Stimulated activated CD8-positive, alpha-beta memory T cell treated with anti-CD3 and anti-CD28 coated beads, Interleukin-7, amount 100 ng/mL, for 24 hours (primary cell): ENCODE data around the gene PDPN.

Experiments
- DNase-seq: peaks from one replicate; pipeline ENCODE4 v3.0.0-alpha.2; 2020; ENCODE audit warnings: low read depth

Gene PDPN

DNA sequence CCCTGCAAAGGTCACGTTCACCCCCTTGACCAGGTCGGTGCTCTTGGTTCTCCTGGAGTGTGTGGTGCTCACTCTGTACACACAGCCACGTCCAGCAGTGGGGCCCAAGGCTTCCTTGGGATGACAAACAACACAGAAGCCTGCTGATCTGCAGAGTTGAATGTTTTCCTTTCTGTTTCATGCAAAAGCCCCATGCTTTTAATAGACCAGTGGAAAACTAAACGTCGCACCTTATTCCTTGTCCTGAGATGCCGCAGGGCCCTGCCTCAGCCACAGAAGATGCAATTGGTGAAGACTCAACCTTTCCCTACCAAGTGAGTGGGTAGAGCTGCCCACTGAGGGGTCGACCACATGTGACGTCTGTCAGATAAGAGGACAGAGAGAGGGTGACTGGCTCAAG is 5.8 kb upstream of the PDPN start:
- no peak for DNase-seq

DNA sequence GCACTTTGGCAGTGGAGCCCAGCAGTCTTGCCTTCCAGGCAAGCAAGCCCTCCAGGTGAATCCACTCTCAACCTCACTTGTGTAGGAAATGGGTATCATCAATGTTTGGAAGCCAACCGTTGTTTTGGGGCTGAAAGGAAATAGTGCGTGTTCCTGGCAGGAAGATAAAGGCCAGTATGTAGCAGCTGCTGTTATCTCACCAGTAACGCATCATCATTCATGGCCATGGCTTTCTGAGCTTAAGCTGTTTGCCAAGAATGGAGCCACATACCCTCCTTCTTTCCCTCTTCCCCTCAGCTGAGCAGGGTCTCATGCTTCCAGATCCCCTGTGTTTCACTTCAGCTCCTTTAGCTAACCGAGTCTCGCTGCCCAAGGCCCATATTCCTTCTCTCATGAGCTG is 2.2 kb upstream of the PDPN start:
- DNase-seq: no peak

DNA sequence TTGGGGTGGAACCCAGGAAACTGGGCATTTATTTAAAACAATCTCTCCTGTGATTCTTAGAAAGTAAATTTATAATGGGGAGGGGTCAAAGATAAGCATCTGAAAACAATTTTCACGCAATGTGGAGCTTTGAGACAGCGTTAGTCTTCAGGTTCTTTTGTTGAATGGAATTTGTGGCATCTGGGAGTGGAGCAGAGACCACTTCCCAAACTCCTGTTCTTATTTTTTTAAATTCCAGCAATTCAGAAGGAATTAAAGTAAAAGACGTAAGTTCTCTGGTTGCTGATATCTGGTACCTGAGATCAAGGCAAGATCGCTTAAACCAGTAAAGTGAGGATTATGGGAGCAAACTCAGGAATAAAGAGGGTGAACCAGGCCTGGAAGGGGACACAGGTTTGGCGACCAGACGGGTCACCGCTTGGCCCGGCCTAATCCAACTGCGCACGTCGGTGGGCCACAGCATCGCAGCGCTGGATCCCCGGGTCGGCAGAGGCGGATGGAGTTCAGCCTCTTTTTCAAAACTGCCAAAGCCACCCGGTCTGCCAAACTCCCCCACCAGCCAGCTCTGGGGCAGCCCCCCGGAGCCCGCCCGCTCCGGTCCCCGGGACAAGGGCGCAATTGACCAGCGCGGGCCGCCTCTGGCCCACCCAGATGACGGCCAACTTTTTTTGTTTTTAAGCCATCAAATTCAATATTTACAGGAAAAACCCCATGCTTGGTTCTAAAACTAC is 754 bp upstream of the PDPN start:
- no peak for DNase-seq

DNA sequence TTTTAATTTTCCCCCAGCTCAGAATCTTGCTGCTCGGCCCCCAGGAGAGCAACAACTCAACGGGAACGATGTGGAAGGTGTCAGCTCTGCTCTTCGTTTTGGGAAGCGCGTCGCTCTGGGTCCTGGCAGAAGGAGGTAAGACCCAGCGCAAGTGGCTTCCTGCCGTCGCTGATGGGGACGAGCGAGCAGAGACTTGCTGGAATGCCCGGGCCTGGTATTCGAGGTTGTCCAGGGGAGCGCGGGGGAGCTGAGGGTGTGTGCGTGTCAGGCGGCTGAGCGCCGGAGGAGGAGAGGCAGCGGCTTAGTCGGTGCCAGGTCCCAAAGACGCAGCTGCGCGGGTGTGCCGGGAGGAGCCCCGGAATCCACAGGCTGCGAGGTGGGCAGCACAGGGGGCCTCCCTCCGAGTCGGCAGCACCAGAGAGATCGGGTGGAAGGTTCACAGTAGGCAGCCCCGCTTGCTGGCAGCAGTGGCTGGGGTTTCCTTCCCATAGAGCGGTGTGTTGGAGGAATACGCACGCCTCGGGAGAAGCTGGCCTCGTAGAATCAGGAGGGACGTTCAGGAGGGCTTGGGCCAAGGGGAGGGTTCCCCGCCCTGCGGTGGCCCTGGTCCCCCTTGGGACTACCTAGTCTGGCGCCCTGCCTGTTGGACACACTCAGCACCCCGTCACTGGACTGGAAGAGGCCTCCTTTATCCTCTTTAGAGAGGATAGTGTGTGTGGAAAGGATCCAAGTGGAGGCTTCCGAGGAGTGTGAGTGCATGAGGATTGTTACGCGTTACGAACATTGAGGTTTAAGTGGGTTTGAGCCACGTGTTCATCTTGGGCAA is 547 bp downstream of the PDPN start:
- DNase-seq: no peak

DNA sequence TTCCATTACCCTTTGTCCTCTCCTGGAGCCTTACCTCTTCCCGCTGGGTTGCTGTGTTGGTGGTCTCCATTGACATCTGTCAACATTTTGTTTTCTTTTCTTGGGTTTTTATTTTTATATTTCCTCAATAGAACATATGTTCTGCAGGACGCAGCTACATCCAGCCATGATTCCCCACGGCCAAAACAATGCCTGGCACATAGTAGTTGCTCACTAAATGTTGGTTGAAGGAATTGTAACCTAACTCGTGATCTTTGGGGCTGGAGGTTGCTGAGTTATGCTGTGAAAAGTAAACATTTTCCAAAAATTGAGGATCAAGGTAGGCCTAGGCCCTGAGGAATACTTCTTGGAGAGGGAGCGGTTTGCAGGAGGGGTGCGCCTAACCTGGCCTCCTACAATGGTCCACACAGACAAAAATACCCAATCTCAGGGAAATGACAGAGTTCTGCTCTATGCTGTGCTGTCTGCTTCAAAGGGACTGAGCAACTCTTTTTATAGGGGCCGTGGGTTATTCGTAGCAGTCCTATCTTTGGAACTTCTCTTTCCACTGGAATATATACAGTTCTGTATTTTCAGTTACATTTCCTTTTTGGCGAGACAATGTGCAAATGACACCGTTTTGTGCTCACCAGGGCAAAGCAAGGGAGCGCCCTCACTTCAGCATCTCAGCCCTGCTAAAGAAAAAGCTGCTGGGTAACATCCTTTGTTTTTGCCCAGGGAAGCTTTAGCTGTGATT is 1.4 kb downstream of the PDPN start:
- DNase-seq: no peak

DNA sequence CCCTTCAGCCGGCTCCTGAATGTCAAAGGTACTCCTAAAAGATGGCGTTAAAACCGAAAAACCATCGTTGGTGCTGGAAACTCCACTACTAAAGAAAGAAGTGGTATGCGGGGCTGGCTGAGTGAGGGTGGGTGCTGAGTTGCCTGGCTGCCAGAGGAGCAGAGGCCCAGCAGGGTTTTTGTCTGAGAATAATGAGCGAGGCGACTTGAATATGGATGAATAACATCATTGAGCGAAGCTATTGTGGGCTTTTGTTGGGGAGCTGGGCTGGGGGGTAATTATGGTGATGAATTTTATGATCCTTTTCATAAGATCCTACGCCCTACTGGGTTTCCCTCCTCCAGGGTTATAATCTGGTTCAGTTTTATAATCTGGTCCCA is 2.0 kb downstream of the PDPN start:
- DNase-seq: no peak

DNA sequence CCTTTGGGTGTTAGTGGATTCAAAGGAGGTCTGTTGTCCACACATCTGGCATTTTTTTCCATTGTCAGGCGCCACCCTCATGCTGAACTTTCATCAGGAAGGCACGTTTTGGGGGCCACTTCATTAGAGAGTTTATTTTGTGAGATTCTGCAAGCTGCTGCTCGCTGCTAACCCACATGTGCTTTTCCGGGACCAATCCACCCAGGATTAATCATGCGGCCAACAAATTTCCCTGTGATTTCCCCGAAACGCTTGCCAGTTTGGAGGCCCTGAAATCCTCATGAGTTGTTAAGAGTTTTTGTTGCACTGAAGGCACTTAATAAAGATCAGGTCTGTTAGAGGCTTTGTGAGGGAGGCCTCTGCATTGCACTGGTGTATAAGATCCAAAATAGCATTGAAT is 2.4 kb downstream of the PDPN start:
- DNase-seq: no peak

DNA sequence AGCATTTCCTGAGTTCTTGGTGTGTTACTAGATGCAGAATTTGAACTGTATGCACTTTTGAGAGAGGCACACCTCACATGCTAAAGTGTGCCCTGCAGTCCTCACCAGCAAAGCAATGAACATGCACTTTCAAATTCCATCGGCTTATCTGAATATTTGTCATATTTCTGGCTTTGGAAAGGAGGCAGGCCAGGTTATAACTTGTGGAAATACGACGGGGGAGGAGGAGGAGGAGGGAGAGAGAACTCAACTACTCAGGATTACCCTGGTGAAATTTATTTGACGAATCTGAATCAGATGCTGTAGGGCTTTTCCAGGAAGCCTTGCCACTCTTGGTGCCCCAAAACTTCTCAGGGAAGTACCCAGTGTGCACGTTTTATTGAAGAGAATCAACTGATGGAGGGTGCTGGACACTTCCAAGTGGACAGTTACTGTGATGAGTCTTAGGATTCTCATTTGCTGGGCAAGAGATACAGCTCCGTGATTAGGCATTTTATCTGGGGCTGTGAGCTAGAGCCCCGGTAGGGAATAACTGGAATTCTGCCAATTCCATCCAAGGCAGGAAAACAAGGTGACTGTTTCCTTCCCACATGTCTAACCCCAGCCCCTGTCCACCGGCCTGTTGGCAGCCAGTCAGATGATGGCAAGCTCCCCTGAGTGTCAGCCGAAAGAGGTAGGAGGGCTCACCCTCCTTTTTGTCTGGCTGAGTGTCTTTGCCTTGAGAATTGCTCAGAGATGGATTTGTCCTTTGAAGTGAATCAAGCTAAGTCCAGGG is 3.8 kb downstream of the PDPN start:
- DNase-seq: no peak

DNA sequence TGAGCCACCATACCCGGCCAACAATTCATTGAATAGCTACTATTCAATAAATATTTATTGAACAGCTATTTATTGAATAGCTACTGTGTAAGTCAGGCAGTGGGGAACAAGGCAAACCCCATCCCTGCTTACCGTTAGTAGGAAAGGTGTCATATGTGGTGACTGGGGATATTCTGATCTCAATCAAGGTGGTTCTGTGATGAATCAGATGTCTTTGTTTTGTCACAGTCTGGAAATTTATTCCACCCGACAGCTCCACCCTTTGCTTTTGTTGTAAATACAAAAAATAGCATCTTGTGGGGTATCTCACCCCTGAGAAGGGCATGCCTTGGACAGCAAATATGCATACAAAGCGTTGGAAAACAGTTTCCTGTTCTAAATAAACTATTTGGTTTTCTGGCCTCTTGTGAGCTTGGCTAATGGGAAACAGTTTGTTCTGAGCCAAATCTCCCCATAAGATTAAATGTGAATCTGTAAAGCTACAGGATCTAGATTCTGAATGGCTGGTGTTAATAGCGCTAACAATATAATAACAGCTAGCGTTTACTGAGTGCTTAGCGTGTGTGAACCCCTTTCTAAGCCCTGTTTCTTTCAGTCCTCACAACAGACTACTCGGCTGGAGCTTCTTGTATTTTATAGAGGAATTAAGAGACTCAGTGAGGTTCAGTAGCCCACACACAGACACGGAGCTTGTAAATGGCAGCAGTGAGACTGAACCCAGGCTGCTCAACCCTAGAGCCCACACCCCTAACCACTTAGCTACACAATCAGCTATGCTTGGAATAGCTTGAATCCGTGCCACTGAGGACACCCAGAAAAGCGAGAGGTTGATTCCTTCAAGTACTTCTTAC is 5.5 kb downstream of the PDPN start:
- DNase-seq: no peak

DNA sequence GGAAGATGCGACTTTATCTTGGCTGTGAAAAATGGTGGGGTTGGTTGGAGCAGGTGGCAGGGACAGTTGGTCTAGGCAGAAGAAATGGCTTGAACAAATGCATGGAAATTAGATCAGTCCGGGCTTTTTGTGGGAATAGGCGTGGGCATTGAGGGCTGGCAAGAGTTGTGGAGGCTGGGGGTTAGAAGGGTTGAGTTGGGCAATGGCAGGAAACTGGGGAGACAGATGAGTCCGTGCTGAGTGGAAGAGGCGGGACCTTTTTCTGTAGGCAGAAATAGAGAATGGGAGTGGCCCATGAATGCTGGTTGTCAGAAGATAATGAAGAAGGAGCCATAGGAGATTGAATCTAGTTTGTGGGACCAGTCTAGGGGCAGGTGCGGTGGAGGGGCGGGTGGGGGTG is 6.9 kb downstream of the PDPN start:
- DNase-seq: no peak

DNA sequence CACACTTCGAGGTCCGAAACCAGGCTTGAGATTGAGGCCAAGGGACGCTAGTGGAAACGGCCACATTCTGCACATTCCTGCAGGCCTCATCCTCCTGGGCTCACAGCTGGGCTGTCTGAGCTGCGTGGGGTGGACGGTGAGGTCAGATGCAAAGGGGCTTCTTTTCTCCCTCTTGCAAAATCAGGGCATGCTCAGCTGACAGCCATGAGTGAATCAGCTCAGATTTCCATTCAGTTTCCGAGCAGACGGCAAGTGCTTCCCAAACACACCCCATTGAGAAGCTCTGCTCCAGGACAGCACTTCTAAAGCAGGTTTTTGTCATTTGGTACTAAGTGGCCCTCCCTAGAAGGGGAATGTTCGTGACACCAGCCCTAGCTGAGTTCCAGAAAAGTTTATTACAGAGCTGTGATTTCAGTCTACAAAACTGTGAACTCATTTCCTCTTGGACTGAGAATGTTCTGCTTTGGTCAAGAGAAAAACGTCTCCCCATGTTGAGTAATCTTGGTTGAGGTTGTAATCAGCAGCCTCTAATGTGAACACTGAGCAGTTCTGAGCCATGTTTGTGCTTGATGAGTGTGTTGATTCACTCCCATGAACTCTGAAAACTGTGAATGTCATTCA is 10.0 kb downstream of the PDPN start:
- DNase-seq: no peak

DNA sequence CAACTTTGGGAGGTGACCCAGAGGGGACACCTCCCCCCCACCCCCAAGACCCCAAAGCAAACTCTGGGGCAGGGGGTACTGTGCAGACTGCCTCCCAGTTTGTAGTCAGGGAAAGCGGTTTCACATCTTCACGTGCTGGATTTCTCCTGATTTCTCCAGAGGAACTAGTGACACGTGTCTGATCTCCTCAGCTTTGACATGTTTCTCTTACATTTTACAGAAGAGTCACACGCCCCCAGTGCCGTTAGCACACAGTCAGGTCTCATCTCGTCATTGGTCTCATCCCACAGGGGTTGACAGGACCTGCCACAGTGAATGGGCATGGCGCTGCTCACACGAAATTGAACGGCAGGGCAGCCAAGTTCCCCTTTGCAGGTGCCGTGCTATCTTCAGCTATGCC is 11.8 kb downstream of the PDPN start:
- DNase-seq: no peak

DNA sequence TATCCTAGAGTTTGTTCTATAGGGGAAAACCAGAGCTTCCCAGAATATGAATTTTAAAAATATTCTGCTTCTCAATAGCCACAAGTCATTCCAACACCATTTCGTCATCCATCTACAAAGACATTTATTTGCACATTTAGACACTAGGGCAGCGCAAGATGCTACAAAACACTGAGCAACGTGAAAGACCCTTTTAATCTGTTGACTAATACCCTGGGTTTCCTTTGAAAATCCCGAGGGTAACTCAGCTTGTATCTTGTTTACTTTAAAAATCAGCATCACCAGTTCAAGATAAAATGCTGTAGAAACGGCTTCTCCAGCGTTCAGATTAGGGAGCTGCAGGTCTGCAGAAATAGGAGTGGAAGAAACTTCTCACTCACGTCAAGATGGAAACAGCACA is 13.5 kb downstream of the PDPN start:
- no peak for DNase-seq

DNA sequence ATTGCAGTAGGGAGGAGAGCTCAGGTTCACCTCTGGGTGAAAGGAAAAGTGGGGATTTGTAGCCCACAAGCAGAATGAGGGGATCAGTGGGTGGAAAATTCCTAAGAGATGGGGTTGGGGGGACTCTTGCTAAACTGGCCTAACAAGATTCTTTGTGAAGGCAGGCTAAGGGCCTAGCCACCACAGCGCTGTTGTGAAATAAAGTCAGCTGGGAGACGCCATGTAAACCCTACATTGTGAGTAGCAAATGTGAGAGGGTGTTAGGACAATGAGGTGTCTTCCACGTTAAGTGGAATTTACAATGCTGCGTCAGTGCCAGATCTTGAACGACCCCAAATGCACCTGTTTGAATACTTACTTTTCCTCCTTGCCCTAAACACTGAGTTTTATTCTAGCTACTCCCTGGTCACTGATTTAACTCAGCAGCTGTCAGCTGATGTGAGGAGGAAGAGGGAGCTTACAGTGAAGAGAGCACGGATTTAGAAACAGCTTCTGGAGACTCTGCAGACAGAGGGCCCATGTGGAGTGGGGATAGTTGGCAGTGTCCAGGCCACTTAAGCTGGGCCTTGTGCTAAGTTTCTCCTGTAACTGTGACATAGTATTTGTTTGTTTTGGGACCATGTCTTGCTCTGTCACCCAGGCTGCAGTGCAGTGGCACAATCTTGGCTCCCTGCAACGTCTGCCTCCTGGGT is 17.3 kb downstream of the PDPN start:
- no peak for DNase-seq

DNA sequence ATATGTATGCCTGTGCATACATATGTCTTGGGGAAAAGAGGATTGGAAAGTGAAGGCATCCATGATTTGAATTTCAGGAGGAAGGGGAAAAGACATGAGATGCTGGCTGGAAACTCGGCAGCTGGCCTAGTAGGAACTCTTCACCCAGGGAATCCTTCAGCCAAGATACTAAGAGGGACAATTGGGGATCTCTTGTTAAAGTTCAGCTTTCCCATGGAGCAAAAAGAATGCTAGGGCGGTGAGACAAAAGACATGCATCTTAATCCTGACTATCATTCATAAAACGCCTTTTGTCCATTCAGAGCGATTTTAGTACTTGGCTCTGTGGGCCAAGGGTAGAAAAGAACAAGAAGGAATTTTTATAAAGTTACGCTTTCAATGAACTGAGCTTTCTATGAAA is 20.5 kb downstream of the PDPN start:
- no peak for DNase-seq

DNA sequence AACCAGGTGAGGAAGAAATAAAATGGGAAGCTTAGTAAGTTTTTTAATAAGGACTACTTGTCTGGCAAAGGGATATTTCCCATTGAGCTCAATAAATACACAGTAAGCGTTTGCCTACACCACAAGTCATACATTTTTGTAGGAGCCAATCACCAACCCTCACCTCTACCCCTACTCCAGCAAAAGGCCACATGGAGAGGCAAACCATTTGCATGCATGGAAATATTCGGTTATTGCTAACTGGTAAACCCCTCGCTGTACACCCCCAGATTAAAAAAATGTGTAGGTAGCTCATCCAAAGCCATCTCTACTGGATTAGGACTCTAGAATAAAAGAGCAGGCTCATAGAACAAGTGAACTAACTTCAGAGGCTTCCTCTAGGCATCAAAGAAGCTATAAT is 21.1 kb downstream of the PDPN start:
- no peak for DNase-seq

DNA sequence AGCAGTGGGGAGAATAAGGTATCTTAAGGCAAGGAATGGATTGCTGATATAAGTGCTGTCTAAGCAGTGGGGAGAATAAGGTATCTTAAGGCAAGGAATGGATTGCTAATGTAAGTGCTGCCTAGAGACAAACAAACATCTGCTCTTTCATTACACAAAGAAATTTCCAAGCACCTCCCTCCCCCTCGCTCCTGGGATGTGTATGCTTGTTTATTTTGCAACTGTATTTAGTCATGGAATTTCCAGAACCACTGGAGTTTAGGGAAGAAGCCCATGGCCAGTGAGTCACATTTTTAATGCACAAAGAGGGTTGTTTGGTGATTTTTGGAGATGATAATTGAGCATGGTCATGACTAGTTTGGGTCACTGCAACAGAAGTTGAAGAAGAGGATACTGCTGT is 21.5 kb downstream of the PDPN start:
- no peak for DNase-seq

DNA sequence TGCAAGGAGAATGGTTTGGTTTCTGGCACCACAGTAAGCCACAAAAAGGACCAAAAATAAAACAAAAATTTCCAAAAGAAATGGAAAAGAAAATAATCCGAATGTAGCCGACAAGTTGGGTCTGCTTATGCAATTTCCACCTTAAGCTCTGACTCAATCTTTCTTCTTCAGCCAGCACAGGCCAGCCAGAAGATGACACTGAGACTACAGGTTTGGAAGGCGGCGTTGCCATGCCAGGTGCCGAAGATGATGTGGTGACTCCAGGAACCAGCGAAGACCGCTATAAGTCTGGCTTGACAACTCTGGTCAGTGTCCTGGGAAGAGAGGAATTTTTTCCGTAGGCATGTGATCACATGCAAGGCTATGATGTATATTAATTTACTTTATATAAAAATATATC is 23.4 kb downstream of the PDPN start:
- no peak for DNase-seq

DNA sequence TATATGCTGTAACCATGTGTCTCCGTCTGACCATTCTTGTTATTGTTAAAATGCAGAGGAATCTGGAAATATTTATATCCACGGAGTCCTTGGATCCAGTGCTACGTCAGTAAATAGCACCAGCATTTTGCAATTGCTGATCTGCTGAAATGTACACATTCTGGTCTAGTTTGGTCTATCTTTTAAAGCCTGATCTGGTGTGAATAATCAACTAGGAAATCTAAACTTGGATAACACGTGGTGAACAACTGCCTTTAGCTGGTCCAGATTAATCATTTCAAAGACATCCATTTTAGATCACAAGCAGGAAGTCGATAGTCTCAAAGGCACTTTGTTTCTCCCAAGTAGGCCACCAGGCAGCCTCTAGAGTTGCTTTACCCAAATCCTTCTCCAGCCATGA is 32.6 kb downstream of the PDPN start:
- DNase-seq: no peak

DNA sequence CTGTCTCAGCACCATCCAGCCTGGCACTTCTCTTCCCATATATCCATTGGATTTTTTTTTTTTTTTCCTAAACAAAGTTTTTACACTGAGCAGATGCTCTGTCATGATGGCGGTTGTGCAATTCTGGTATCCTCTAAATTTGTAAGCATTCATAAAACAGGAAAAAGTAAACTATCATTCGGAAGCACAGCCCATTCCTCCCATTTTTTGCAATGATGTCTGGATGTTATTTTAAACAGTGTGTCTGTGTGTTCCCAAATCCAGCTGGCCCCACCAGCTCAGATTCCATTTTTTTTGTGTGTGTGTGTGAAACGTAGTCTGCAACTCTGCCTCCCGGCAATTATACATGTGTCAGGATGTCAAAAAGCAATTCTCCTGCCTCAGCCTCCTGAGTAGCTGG is 33.5 kb downstream of the PDPN start:
- no peak for DNase-seq
